Activated T-cell treated with anti-CD3 and anti-CD28 coated beads, Interleukin-2, amount 50 U/mL, for 72 hours (primary cell): Measurements from ENCODE around the gene GRXCR2. TPM values are rescaled to one million over a fixed set of nuclear protein-coding genes. Genes with fewer than 3 reads are reported as not detected.

Experiments
- ATAC-seq, 2 donors: fragments of 150-1000 bp; cut with Tn5 transposase; replicated peaks in 1 of 2; 2 replicates each; pipeline ENCODE4 v1.10.0; 2021; ENCODE audit warnings: moderate library complexity in 2 of 2, mild to moderate bottlenecking in 1 of 2
- DNase-seq, 2 donors: peaks; one replicate each; pipeline ENCODE4 v3.0.0; 2021 to 2022; ENCODE audit warnings: mixed read lengths in 1 of 2
- H3K27ac Mint-ChIP-seq: one replicate; pipeline ENCODE4 v1.8.0; 2022; ENCODE audit warnings: mild to moderate bottlenecking, moderate library complexity, mixed read lengths
- H3K27me3 Mint-ChIP-seq: one replicate; pipeline ENCODE4 v1.8.0; 2022; ENCODE audit warnings: low read depth, mixed read lengths
- H3K36me3 Mint-ChIP-seq, 2 donors: one replicate each; pipeline ENCODE4 v1.8.0; 2022; ENCODE audit warnings: mixed read lengths in 2 of 2, mild to moderate bottlenecking in 1 of 2; ENCODE audit not compliant: insufficient read depth in 2 of 2
- H3K4me1 Mint-ChIP-seq: one replicate; pipeline ENCODE4 v1.8.0; 2022; ENCODE audit warnings: low read depth, mixed read lengths
- H3K4me3 Mint-ChIP-seq, 2 donors: one replicate each; pipeline ENCODE4 v1.8.0; 2022; ENCODE audit warnings: mild to moderate bottlenecking in 2 of 2, mixed read lengths in 2 of 2, moderate library complexity in 2 of 2
- H3K9me3 Mint-ChIP-seq, 2 donors: one replicate each; pipeline ENCODE4 v1.8.0; 2022; ENCODE audit warnings: mixed read lengths in 2 of 2
- total RNA-seq, 2 donors: library from RNA; stranded (reverse); gene quantifications; one replicate each; pipeline ENCODE4 v1.2.3, GENCODE V29; 2022

The GRXCR2 gene
- total RNA-seq, 2 donors from 2014 or later = not detected

- no peak overlapping the region for H3K4me3 Mint-ChIP-seq
- no peaks in the 10 kb centered on the region for H3K4me1 Mint-ChIP-seq
- ATAC-seq = no peak
- DNase-seq = no peak
- H3K27me3 Mint-ChIP-seq = no peaks in the 10 kb centered on the region
- no peaks in the 10 kb centered on the region for H3K36me3 Mint-ChIP-seq
- H3K27ac Mint-ChIP-seq = no peak overlapping the region
- H3K9me3 Mint-ChIP-seq = no peaks in the 10 kb centered on the region
Observed at GRCh38 chr5:145824040-145824439, 48.8 kb downstream of the GRXCR2 start.

- DNase-seq (no peak), ATAC-seq (no peak)
- no peak overlapping the region for H3K4me3 Mint-ChIP-seq
- H3K27me3 Mint-ChIP-seq = no peaks in the 10 kb centered on the region
- H3K4me1 Mint-ChIP-seq = no peaks in the 10 kb centered on the region
- no peaks in the 10 kb centered on the region for H3K36me3 Mint-ChIP-seq
- H3K27ac Mint-ChIP-seq = no peak overlapping the region
- no peaks in the 10 kb centered on the region for H3K9me3 Mint-ChIP-seq
Observed at GRCh38 chr5:145818604-145819003, 54.2 kb downstream of the GRXCR2 start.

DNA sequence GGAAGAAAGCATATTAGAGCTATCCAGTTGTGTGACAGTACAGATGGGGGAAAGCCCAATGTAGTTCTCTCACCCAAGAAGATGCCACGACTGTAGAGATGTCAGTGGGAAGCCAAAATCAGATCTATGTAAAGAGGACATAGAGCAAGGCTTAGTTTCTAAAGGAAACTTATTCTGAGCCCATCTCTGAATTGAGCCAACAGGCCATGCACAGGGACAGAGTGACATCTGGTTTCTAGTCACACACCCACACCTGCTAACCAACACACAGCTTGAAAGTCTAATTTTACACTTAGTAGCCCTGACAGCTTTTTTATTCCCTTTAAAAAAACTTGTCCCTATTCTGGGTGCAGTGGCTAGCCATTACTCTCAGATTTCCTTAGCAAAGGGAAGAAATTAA, 59.9 kb downstream of the GRXCR2 start:
- Mint-ChIP-seq H3K27me3 (no peaks in the 10 kb centered on the region), H3K4me1 (no peaks in the 10 kb centered on the region), H3K9me3 (no peaks in the 10 kb centered on the region), H3K4me3 (no peak overlapping the region), H3K27ac (no peak overlapping the region), H3K36me3 (no peaks in the 10 kb centered on the region)
- DNase-seq (no peak), ATAC-seq (no peak)

DNA sequence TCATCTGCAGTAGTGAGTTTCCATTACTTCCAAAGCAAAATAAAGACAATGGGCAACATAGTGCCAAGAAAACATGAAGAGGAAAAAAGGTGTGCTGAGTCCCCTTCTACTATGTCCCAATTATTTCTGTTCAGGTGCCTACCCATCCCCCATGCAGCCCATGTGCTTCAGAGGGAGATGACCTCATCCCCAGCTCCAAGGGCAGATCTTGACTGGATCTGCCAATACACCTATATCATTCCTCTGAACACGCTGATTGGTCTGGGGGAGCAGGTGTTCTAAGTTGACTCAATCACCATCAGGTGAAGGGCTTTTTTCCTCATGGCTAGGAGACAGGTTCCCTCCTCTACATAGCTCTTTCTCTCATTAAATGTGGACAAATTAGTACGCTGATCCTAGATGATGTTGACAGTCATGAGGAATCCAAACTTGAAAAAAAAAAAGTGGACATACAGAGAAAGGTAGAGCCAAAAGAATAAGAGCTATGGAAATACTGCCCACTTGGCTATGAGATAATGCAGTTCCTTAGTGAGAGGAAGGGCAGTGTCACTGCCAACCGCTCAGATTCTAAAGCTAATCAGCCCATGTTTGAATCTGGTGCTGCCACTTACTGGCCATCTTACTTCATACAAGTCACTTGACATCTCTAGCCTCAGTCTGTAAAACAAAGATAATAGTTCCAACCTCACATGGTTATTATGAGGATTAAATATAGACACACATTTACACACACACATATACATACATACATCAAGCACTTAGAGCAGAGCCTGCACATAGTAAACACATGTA, 60.8 kb downstream of the GRXCR2 start:
- ATAC-seq = no peak
- no peaks in the 10 kb centered on the region for H3K4me1 Mint-ChIP-seq

More for the DNA sequence above, 60.8 kb downstream of the GRXCR2 start:
- Mint-ChIP-seq H3K36me3 (no peaks in the 10 kb centered on the region), H3K4me3 (no peak overlapping the region), H3K27me3 (no peaks in the 10 kb centered on the region), H3K9me3 (no peaks in the 10 kb centered on the region), H3K27ac (no peak overlapping the region)
- DNase-seq = no peak

Other genes starting within 250 kb of the GRXCR2 start
- gene PRELID2, start 37.7 kb downstream of the GRXCR2 start, total RNA-seq = 1 to 10 TPM; 2.3 to 4.6 TPM
- under 1 TPM; 0.53 to 0.79 TPM for gene SH3RF2, start 63.6 kb upstream of the GRXCR2 start, total RNA-seq
- 1 to 10 TPM in 1 of 2 donors, under 1 TPM in 1; 0.42 to 1.4 TPM for gene PLAC8L1, start 232.6 kb upstream of the GRXCR2 start, total RNA-seq